ENCODE results near the gene FYTTD1.

- no peak for TF ChIP-seq CTCF (IDR thresholded peaks at IDR 0.05; ENCODE audit: low read depth, low read length, poor library complexity, severe bottlenecking)
- TF ChIP-seq EZH2phosphoT487 (IDR thresholded peaks at IDR 0.05; ENCODE audit: borderline replicate concordance, low read length) = no peak
These were observed 34.4 kb downstream of the FYTTD1 start for GRCh38 chr3:197784019-197784585.
